HepG2 (cell line): Measurements from ENCODE around the gene KLHL30. TPM values are rescaled to one million over a fixed set of nuclear protein-coding genes. Genes with fewer than 3 reads are reported as not detected.

Source experiments
- ATF6 ChIP-seq: sonication (generic); formaldehyde crosslinking; conservative IDR thresholded peaks from 2 replicates; pipeline ENCODE4 v1.4.0; 2020; ENCODE audit warnings: missing genetic modification reagents
- CHD2 ChIP-seq: IDR thresholded peaks from 2 replicates; pipeline ENCODE4 v1.6.1; 2011; ENCODE audit warnings: low read depth, low read length, improper control_type of control experiment
- DNMT3B ChIP-seq: conservative IDR thresholded peaks from 2 replicates; pipeline ENCODE4 v1.6.1; 2016; ENCODE audit warnings: missing biosample characterization, control low read depth
- EP300 ChIP-seq, 3 experiments: sonication (generic) in 1 of 3; formaldehyde crosslinking in 1 of 3; IDR thresholded peaks; 2 replicates each; pipeline versions ENCODE4 v1.5.1 to v1.6.1; 2011 to 2020; ENCODE audit warnings: low read depth in 2 of 3, low read length in 2 of 3, borderline replicate concordance in 1 of 3, improper control_type of control experiment in 1 of 3, mild to moderate bottlenecking in 1 of 3, missing genetic modification reagents in 1 of 3, moderate library complexity in 1 of 3
- HNF4G ChIP-seq, 2 experiments: sonication (generic) in 1 of 2; formaldehyde crosslinking in 1 of 2; IDR thresholded peaks; 2 replicates each; pipeline versions ENCODE4 v1.4.0 to v1.6.1; 2011 to 2020; ENCODE audit warnings: borderline replicate concordance in 2 of 2, low read depth in 2 of 2, mild to moderate bottlenecking in 2 of 2, low read length in 1 of 2, missing genetic modification reagents in 1 of 2, moderate library complexity in 1 of 2
- JDP2 ChIP-seq: sonication (generic); formaldehyde crosslinking; IDR thresholded peaks from 2 replicates; pipeline ENCODE4 v1.8.1; 2022; ENCODE audit warnings: missing genetic modification reagents, borderline replicate concordance
- LCORL ChIP-seq, 2 experiments: fragments of 450-650 bp in 1 of 2; sonication (generic) in 1 of 2; formaldehyde crosslinking in 1 of 2; IDR thresholded peaks; 2 replicates each; pipeline versions ENCODE4 v1.5.0 to v1.6.1; 2017 to 2020; ENCODE audit warnings: antibody characterized with exemption in 1 of 2, missing genetic modification reagents in 1 of 2
- MTA3 ChIP-seq: sonication (generic); formaldehyde crosslinking; IDR thresholded peaks from 2 replicates; pipeline ENCODE4 v1.4.0; 2020; ENCODE audit warnings: missing genetic modification reagents
- MXI1 ChIP-seq: IDR thresholded peaks from 3 replicates; pipeline ENCODE4 v1.6.1; 2012; ENCODE audit warnings: low read depth, low read length, inconsistent platforms, borderline replicate concordance
- MYC ChIP-seq: sonication (generic); formaldehyde crosslinking; IDR thresholded peaks from 2 replicates; pipeline ENCODE4 v1.9.0; 2021; ENCODE audit warnings: missing genetic modification reagents, borderline replicate concordance
- SP140L ChIP-seq: sonication (generic); formaldehyde crosslinking; IDR thresholded peaks from 2 replicates; pipeline ENCODE4 v1.4.0; 2020; ENCODE audit warnings: missing genetic modification reagents, borderline replicate concordance
- TERF1 ChIP-seq: sonication (generic); formaldehyde crosslinking; IDR thresholded peaks from 2 replicates; pipeline ENCODE4 v1.8.0; 2022; ENCODE audit warnings: mild to moderate bottlenecking, missing genetic modification reagents, moderate library complexity
- ZKSCAN1 ChIP-seq: fragments of 150-350 bp; IDR thresholded peaks from 2 replicates; pipeline ENCODE4 v1.6.1; 2014; ENCODE audit warnings: low read length
- ZNF232 ChIP-seq: sonication (generic); formaldehyde crosslinking; IDR thresholded peaks from 2 replicates; pipeline ENCODE4 v1.4.0; 2020; ENCODE audit warnings: missing genetic modification reagents, borderline replicate concordance
- ZNF30 ChIP-seq: sonication (generic); formaldehyde crosslinking; IDR thresholded peaks from 2 replicates; pipeline ENCODE4 v1.5.0; 2020; ENCODE audit warnings: mild to moderate bottlenecking, missing genetic modification reagents
- ZNF350 ChIP-seq: sonication (generic); formaldehyde crosslinking; IDR thresholded peaks from 2 replicates; pipeline ENCODE4 v1.4.0; 2020; ENCODE audit warnings: mild to moderate bottlenecking, low read depth, missing genetic modification reagents, borderline replicate concordance
- ZNF362 ChIP-seq: sonication (generic); formaldehyde crosslinking; IDR thresholded peaks from 2 replicates; pipeline ENCODE4 v1.4.0; 2020; ENCODE audit warnings: missing genetic modification reagents, mild to moderate bottlenecking, borderline replicate concordance
- ZNF432 ChIP-seq: sonication (generic); formaldehyde crosslinking; IDR thresholded peaks from 2 replicates; pipeline ENCODE4 v1.5.0; 2020; ENCODE audit warnings: missing genetic modification reagents, mild to moderate bottlenecking, borderline replicate concordance
- ZNF543 ChIP-seq: sonication (generic); formaldehyde crosslinking; IDR thresholded peaks from 2 replicates; pipeline ENCODE4 v1.4.0; 2020; ENCODE audit warnings: mild to moderate bottlenecking, missing genetic modification reagents
- ZNF577 ChIP-seq: sonication (generic); formaldehyde crosslinking; IDR thresholded peaks from 2 replicates; pipeline ENCODE4 v1.4.0; 2020; ENCODE audit warnings: mild to moderate bottlenecking, low read depth, missing genetic modification reagents, borderline replicate concordance
- ZNF776 ChIP-seq: sonication (generic); formaldehyde crosslinking; IDR thresholded peaks from 2 replicates; pipeline ENCODE4 v1.4.0; 2020; ENCODE audit warnings: mild to moderate bottlenecking, missing genetic modification reagents
- ZNF788 ChIP-seq: sonication (generic); formaldehyde crosslinking; IDR thresholded peaks from 2 replicates; pipeline ENCODE4 v1.5.0; 2020; ENCODE audit warnings: mild to moderate bottlenecking, missing genetic modification reagents, borderline replicate concordance
- polyA plus RNA-seq, 8 experiments: library from polyadenylated mRNA; depleted of rRNA in 3 of 8; stranded (reverse) in 7 of 8; unstranded in 1 of 8; fragments of >200 nt; fragmentation: Illumina TruSeq in 4 of 8; extraction: Trizol in 4 of 8; gene quantifications; 2 replicates each; pipeline versions ENCODE4 v1.2.1 to v1.2.3, GENCODE V29; 2011 to 2016; ENCODE audit warnings: low read depth in 4 of 8, missing spikeins in 1 of 8, mixed read lengths in 1 of 8; ENCODE audit not compliant: insufficient read depth in 1 of 8
- total RNA-seq, 5 experiments: library from RNA; depleted of rRNA; stranded (reverse); fragments of >200 nt; fragmentation: Illumina TruSeq; extraction: Trizol; gene quantifications; 2 replicates each; pipeline ENCODE4 v1.2.3, GENCODE V29; 2016; ENCODE audit warnings: low read depth in 1 of 5
- TF ChIP-seq, protein P1 (sequence below): sonication (generic); formaldehyde crosslinking; IDR thresholded peaks from 2 replicates; pipeline ENCODE4 v1.4.0; 2020; ENCODE audit warnings: missing genetic modification reagents

KLHL30 gene
- total and polyA plus RNA-seq, 2 of the 13 experiments (the other 11 are each of a cell fraction or from before 2014, with no cell fraction given) = 0.05 TPM; not detected in 1

DNA sequence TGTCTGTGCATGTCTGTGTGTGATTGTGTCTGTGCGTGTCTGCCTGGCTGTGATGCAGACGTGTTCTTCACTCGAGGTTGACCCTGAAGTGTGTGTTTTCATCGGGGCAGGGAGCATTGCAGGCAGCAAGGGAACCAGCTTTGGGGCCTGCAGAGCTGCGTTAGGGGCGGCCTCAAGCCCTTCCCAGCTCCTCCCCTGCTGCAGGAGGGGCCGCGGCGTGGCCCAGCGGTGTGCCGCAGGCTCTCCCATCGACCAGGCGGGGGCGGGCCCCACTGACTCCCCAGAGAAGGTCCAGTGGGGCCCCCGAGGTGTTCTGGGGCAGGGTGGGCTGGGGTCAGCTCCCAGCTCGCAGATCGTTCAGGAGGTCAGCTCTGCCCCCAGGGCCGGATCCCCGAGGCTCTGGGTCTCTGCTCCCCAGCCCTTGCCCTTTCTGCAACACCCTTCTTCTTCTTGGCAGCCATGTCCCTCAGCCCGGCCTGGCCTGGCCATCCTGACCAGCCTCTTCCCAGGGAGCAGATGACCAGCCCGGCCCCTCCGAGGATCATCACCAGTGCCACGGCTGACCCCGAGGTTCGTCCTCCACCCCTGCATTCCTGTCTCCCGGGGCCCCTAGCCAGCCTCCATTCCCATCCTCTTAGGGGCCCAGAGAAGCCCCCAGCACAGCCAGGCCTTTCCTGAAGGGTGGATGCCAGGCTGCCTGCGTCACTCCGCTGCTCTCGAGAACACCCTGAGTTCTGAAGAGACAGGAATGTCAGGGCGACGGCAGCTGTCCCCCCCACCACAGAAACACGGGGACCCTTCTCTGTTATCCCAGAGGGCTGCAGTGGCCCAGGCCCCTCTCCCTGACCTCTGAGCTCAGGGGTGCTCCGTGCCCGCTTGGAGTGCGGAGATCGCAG lies 11.1 kb upstream of the KLHL30 start (continued):
- no peak for TF ChIP-seq ZNF232
- TF ChIP-seq, protein P1, sequence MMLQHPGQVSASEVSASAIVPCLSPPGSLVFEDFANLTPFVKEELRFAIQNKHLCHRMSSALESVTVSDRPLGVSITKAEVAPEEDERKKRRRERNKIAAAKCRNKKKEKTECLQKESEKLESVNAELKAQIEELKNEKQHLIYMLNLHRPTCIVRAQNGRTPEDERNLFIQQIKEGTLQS (CRISPR knock-in tag) = 0 out of 2 replicates have a peak, but pooled peaks have one; percentile 34
- no peak for TF ChIP-seq JDP2 (CRISPR knock-in tag)
- TF ChIP-seq MXI1 = no peak
- TF ChIP-seq ATF6 = no peak
- no peak for TF ChIP-seq ZNF30 (CRISPR knock-in tag)
- TF ChIP-seq EP300 (IDR thresholded peaks at IDR 0.05; ENCODE audit: low read depth in 2 of 2, low read length in 2 of 2) = no peak
- no peak for TF ChIP-seq EP300 (CRISPR knock-in tag; IDR thresholded peaks at IDR 0.05; ENCODE audit: borderline replicate concordance)
- TF ChIP-seq ZNF432 = no peak
- TF ChIP-seq ZKSCAN1 = no peak
- no peak for TF ChIP-seq CHD2
- TF ChIP-seq HNF4G (IDR thresholded peaks at IDR 0.05; ENCODE audit: borderline replicate concordance, low read depth, low read length) = no peak
- no peak for TF ChIP-seq HNF4G (CRISPR knock-in tag; IDR thresholded peaks at IDR 0.05; ENCODE audit: borderline replicate concordance, low read depth)
- TF ChIP-seq ZNF788 = peak; percentile 54; the same call in 1 of the 2 replicates
- no peak for TF ChIP-seq ZNF362 (CRISPR knock-in tag)
- no peak for TF ChIP-seq ZNF543 (CRISPR knock-in tag)
- TF ChIP-seq ZNF350 (CRISPR knock-in tag) = no peak
- TF ChIP-seq MTA3 (CRISPR knock-in tag) = no peak
- no peak for TF ChIP-seq ZNF776 (CRISPR knock-in tag)
- TF ChIP-seq DNMT3B (CRISPR knock-in tag) = no peak
- no peak for TF ChIP-seq LCORL (IDR thresholded peaks at IDR 0.05)
- TF ChIP-seq LCORL (CRISPR knock-in tag; IDR thresholded peaks at IDR 0.05) = no peak; the same call in 1 of the 2 replicates
- no peak for TF ChIP-seq TERF1 (CRISPR knock-in tag)
- TF ChIP-seq SP140L (CRISPR knock-in tag) = no peak
- TF ChIP-seq ZNF577 (CRISPR knock-in tag) = no peak
- peak; percentile 59; the same call in 1 of the 2 replicates for TF ChIP-seq MYC (CRISPR knock-in tag)
